Left ventricle myocardium inferior (tissue), 1 donor: Measurements from ENCODE around the gene RET. TPM values are rescaled to one million over a fixed set of nuclear protein-coding genes. Genes with fewer than 3 reads are reported as not detected.
A peak's percentile ranks its signal among the peaks of the same experiment; 100 is the strongest.

ENCODE experiments used
- DNase-seq: peaks from one replicate; pipeline ENCODE4 v3.0.0-alpha.2; 2020
- H3K27ac ChIP-seq: fragments of 200-600 bp; replicated peaks from 2 replicates; pipeline ENCODE4 v1.8.0; 2021
- H3K27me3 ChIP-seq: fragments of 200-600 bp; 2 replicates; pipeline ENCODE4 v1.8.0; 2021; ENCODE audit warnings: low read depth
- H3K36me3 ChIP-seq: fragments of 200-600 bp; 2 replicates; pipeline ENCODE4 v1.8.0; 2021
- H3K4me1 ChIP-seq: fragments of 200-600 bp; 2 replicates; pipeline ENCODE4 v1.8.0; 2021
- H3K4me3 ChIP-seq: fragments of 200-600 bp; 2 replicates; pipeline ENCODE4 v1.8.0; 2021; ENCODE audit warnings: mild to moderate bottlenecking, moderate library complexity
- H3K9me3 ChIP-seq: fragments of 200-600 bp; replicated peaks from 2 replicates; pipeline ENCODE4 v1.8.0; 2021
- intact Hi-C: fragments of 100-400 bp; cut with micrococcal nuclease; formaldehyde crosslinking; loops from one replicate; pipeline ENCODE4 v1.11.0; 2022
- total RNA-seq: library from RNA; stranded (reverse); fragmentation: NEBNext Ultra II Directional; extraction: Animal tissue kit (Norgen Biotek cat#: 25700); gene quantifications from one replicate; pipeline ENCODE4 v1.2.1, GENCODE V29; 2021
- TF ChIP-seq, protein P1 (sequence below): fragments of 200-600 bp; IDR thresholded peaks from 2 replicates; pipeline ENCODE4 v1.8.0; 2021; ENCODE audit warnings: antibody characterized with exemption, mild to moderate bottlenecking, borderline replicate concordance
- donor health status: DM: no; HTN: yes; CAD: no; lungs with severe emphysema.

The RET gene
- total RNA-seq, 1 donor from 2014 or later, result 0.60 TPM

DNA sequence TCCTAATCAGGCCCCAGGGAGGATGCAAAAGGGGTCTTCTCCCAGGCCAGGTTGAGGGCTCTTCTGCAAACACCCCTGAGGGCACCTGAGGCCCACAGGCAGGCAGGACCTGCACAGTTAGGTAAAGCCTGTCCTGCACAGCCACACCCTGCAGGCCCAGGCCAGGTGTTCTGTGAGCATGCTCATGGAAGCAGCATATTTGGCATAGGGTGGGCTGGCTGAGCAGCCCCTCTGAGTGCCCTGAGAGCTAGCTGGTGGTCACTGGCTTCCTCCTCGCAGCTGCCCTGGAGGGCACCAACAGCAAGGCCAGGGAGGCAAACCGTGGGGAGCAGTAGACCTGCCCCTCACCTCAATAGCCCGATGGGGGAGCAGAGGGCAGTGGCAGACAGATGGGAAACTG lies 3.7 kb upstream of the RET start:
- intact Hi-C loops, result no loop called here
- Histone ChIP-seq H3K27me3 (peaks cover 69% of the 10 kb centered on the region), H3K36me3 (no peaks in the 10 kb centered on the region), H3K27ac (no peak overlapping the region), H3K9me3 (no peaks in the 10 kb centered on the region), H3K4me3 (no peak overlapping the region), H3K4me1 (peaks cover 26% of the 10 kb centered on the region)
- TF ChIP-seq, protein P1, sequence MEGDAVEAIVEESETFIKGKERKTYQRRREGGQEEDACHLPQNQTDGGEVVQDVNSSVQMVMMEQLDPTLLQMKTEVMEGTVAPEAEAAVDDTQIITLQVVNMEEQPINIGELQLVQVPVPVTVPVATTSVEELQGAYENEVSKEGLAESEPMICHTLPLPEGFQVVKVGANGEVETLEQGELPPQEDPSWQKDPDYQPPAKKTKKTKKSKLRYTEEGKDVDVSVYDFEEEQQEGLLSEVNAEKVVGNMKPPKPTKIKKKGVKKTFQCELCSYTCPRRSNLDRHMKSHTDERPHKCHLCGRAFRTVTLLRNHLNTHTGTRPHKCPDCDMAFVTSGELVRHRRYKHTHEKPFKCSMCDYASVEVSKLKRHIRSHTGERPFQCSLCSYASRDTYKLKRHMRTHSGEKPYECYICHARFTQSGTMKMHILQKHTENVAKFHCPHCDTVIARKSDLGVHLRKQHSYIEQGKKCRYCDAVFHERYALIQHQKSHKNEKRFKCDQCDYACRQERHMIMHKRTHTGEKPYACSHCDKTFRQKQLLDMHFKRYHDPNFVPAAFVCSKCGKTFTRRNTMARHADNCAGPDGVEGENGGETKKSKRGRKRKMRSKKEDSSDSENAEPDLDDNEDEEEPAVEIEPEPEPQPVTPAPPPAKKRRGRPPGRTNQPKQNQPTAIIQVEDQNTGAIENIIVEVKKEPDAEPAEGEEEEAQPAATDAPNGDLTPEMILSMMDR, result no peak
- DNase-seq, result peak; percentile 2

DNA sequence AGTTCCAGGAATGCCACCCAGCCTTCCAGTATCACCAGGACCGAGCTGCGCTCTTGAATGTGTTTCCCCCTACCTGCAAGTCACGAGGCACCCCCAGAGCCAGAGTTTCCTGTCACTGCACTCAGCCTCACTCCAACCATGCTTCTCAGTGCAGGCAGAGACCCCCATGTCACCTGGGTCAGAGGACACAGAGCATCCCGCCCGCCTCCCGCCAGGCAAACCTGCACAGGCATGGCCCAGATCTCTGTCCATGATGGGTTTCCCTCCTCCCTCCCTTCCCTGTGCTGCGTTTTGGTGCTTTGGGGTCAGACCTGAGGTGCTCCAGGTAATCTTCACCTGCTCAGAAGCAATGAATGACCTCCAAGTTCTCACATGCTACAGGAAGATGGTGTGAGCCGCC lies 3.1 kb upstream of the RET start:
- no peak overlapping the region for H3K4me3 ChIP-seq
- H3K9me3 ChIP-seq, result no peaks in the 10 kb centered on the region
- no peak for DNase-seq
- H3K36me3 ChIP-seq, result no peaks in the 10 kb centered on the region
- H3K4me1 ChIP-seq, result peaks cover 23% of the 10 kb centered on the region
- H3K27ac ChIP-seq, result no peak overlapping the region
- peaks cover 75% of the 10 kb centered on the region for H3K27me3 ChIP-seq
- intact Hi-C loops, result no loop called here
- TF ChIP-seq, protein P1, result no peak

DNA sequence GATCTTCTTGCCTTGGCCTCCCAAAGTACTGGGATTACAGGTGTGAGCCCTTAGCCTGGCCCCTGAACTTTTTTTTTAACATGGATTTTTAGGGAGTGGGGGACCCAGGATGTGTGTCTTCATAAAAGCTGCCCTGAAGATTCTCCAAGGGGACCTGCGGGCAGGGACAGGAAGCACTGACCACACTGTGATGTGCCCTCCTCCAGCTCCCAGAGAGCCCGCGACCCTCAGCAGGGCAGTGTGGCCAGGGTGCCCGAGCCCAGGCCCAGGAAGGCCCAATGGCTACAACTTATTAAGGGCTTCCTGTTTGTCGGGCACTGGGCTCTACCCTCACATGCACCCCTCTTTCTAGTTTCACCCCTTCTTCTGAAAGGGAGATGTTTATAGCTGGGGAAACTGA lies 2.5 kb upstream of the RET start:
- H3K27ac ChIP-seq, result no peak overlapping the region
- H3K4me3 ChIP-seq, result no peak overlapping the region
- H3K27me3 ChIP-seq, result peaks cover 81% of the 10 kb centered on the region
- peaks cover 20% of the 10 kb centered on the region for H3K4me1 ChIP-seq
- no peaks in the 10 kb centered on the region for H3K36me3 ChIP-seq
- no peak for DNase-seq
- intact Hi-C loops, result no loop called here
- H3K9me3 ChIP-seq, result no peaks in the 10 kb centered on the region
- TF ChIP-seq, protein P1, result no peak

DNA sequence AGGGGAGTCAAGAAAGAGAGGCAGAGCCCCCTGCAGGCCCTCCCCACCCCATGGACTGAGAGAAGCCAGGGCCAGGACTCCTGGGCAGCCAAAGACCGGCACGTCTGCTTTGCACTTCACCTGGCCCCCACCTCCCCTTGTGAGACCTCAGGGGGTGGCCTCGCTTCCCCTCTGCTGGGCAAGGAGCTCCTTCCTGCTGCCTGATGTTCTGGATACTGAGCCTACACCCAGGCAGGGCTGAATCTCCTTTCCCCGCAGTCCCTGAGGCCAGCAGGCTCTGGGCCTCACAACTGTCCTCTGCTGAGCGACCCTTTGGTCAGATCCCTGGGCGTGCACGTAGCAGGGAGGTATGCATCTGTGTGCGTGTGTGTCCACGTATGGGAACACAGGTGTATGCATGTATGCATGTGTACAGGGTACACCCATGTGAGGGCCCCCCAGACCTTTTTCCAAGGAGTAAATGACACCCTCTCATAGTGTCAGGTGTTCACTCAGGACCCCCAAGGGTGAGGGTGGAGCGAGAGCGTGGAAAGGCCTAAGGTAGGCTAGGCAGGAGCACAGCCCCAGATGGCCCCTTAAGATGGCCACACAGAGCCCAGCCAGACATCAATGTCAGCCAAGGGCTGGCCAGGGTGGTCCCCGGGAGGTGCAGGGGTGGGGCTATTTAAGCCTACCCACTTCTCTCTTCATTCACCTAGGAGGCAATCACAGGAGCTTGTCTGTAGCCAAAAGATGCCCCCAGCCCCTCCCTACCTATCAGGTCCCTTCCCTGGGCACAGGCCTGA lies 1.9 kb upstream of the RET start:
- TF ChIP-seq, protein P1, result no peak
- Histone ChIP-seq H3K36me3 (no peaks in the 10 kb centered on the region), H3K27me3 (peaks cover 88% of the 10 kb centered on the region), H3K27ac (no peak overlapping the region), H3K9me3 (no peaks in the 10 kb centered on the region), H3K4me1 (peaks cover 20% of the 10 kb centered on the region), H3K4me3 (no peak overlapping the region)
- DNase-seq, result peak; percentile 9
- intact Hi-C loops, result no loop called here

DNA sequence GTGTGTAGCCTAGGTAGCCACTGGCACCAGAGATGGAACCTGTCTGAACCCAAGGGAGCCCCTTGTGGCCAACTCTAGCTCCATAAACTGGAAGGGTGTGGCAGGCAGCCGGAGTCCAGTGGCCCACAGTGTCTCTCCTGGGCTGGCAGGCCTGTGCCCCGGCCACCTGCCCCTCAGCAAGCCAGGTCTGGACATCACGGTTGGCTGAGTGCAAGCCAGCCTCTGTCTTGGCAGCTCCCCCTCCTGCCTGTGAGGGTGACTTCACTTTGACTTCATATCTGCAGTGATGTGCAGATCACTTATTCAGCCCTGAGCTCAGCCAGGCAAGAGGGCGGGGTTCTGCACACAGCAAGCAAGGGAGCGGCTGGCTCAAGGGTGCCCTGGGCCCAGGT lies 1.3 kb upstream of the RET start:
- no peak for DNase-seq
- Histone ChIP-seq H3K4me1 (peaks cover 20% of the 10 kb centered on the region), H3K4me3 (peak overlapping the region; percentile 68), H3K27me3 (peaks cover 88% of the 10 kb centered on the region), H3K9me3 (no peaks in the 10 kb centered on the region), H3K36me3 (no peaks in the 10 kb centered on the region), H3K27ac (no peak overlapping the region)
- TF ChIP-seq, protein P1, result peak; percentile 14
- intact Hi-C loops, result no loop called here
